Fibroblast of lung (primary cell): ENCODE measurements around the gene GLRX3. TPM values are rescaled to one million over a fixed set of nuclear protein-coding genes. Genes with fewer than 3 reads are reported as not detected.
"Not testable (repeated sequence)": the region's sequence is repeated elsewhere in the genome, so short reads cannot be mapped to it uniquely, and the experiment has no call there.

Source experiments
- DNase-seq, 2 donors: peaks; one replicate each; pipeline versions ENCODE4 v3.0.0 to v3.0.0-alpha.2; 2010; ENCODE audit warnings: low read depth in 2 of 2
- H2AFZ ChIP-seq: 2 replicates; pipeline ENCODE4 v1.5.1; 2012; ENCODE audit warnings: low read length, control low read depth, inconsistent platforms
- H3K27ac ChIP-seq: 2 replicates; pipeline ENCODE4 v1.5.1; 2011; ENCODE audit warnings: low read length, control low read depth; ENCODE audit not compliant: insufficient read depth
- H3K27me3 ChIP-seq: 2 replicates; pipeline ENCODE4 v1.5.1; 2011; ENCODE audit warnings: mild to moderate bottlenecking, low read length; ENCODE audit not compliant: control insufficient read depth, insufficient read depth
- H3K36me3 ChIP-seq: 2 replicates; pipeline ENCODE4 v1.5.1; 2011; ENCODE audit warnings: low read length; ENCODE audit not compliant: control insufficient read depth, insufficient read depth
- H3K4me1 ChIP-seq: 2 replicates; pipeline ENCODE4 v1.5.1; 2011; ENCODE audit warnings: low read length; ENCODE audit not compliant: control insufficient read depth, insufficient read depth; ENCODE audit errors: extremely low read depth
- H3K4me2 ChIP-seq: 2 replicates; pipeline ENCODE4 v1.5.1; 2011; ENCODE audit warnings: low read length, control low read depth; ENCODE audit not compliant: insufficient read depth; ENCODE audit errors: extremely low read depth
- H3K4me3 ChIP-seq, 4 experiments: fragments of 200-600 bp in 1 of 4; sonication (generic) in 1 of 4; replicated peaks in 1 of 4; 2 replicates each; pipeline ENCODE4 v1.5.1; 2011 to 2016; ENCODE audit warnings: low read length in 4 of 4, low read depth in 3 of 4, mild to moderate bottlenecking in 3 of 4, control low read depth in 2 of 4, inconsistent platforms in 1 of 4, mixed read lengths in 1 of 4; ENCODE audit not compliant: insufficient read depth in 1 of 4; ENCODE audit errors: control extremely low read depth in 1 of 4
- H3K79me2 ChIP-seq: 2 replicates; pipeline ENCODE4 v1.5.1; 2012; ENCODE audit warnings: mild to moderate bottlenecking, low read length, inconsistent platforms; ENCODE audit not compliant: control insufficient read depth, insufficient read depth
- H3K9ac ChIP-seq: 2 replicates; pipeline ENCODE4 v1.5.1; 2011; ENCODE audit warnings: mild to moderate bottlenecking, low read length, control low read depth; ENCODE audit not compliant: insufficient read depth
- H3K9me3 ChIP-seq: 2 replicates; pipeline ENCODE4 v1.5.1; 2012; ENCODE audit warnings: low read depth, low read length; ENCODE audit not compliant: control insufficient read depth, insufficient read depth
- H4K20me1 ChIP-seq: 2 replicates; pipeline ENCODE4 v1.5.1; 2011; ENCODE audit warnings: low read length; ENCODE audit not compliant: control insufficient read depth, insufficient read depth; ENCODE audit errors: extremely low read depth
- EZH2 ChIP-seq: IDR thresholded peaks from 2 replicates; pipeline ENCODE4 v1.5.1; 2012; ENCODE audit warnings: low read length, control low read depth, mild to moderate bottlenecking; ENCODE audit errors: missing control alignments
- polyA plus RNA-seq, 2 donors: library from polyadenylated mRNA; depleted of rRNA in 1 of 2; stranded (reverse) in 1 of 2; unstranded in 1 of 2; fragments of >200 nt; gene quantifications; 2 replicates each; pipeline ENCODE4 v1.2.1, GENCODE V29; 2011 to 2012; ENCODE audit warnings: missing spikeins in 1 of 2
- total RNA-seq: library from RNA; depleted of rRNA; stranded (reverse); fragments of >200 nt; gene quantifications from 2 replicates; pipeline ENCODE4 v1.2.1, GENCODE V29; 2014
- TF ChIP-seq, protein P1 (sequence below), 2 donors: IDR thresholded peaks in 1 of 2; conservative IDR thresholded peaks in 1 of 2; 1 replicate in 1 of 2; 2 replicates in 1 of 2; pipeline ENCODE4 v1.5.1; 2011 to 2012; ENCODE audit warnings: low read length in 2 of 2, control low read depth in 1 of 2, inconsistent platforms in 1 of 2, low read depth in 1 of 2, mild to moderate bottlenecking in 1 of 2

Gene GLRX3
- total and polyA plus RNA-seq, 2 donors (not counting 1 experiment from before 2014, with no cell fraction given) = 51.7 to 95.6 TPM

DNA sequence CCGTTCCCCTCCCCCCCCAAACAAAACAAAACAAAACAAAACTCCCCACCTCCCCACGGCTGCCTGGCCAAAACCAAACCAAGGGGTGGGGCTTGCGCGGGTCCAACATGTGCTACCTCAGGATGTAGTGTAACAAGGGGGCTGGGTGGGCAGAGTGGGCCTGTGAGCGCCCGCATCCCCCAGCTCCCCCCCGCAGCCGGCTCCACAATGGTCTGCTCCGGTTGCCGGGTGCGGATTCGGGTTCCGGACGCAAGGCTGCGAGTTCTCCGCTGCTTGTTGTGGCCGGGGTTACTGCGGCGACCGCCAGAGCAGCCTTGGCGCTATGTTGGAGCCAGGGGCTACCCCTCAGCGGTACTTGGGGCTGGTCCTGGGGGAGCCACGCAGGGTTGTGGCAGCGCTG lies 30.5 kb upstream of the GLRX3 start:
- TF ChIP-seq, protein P1, sequence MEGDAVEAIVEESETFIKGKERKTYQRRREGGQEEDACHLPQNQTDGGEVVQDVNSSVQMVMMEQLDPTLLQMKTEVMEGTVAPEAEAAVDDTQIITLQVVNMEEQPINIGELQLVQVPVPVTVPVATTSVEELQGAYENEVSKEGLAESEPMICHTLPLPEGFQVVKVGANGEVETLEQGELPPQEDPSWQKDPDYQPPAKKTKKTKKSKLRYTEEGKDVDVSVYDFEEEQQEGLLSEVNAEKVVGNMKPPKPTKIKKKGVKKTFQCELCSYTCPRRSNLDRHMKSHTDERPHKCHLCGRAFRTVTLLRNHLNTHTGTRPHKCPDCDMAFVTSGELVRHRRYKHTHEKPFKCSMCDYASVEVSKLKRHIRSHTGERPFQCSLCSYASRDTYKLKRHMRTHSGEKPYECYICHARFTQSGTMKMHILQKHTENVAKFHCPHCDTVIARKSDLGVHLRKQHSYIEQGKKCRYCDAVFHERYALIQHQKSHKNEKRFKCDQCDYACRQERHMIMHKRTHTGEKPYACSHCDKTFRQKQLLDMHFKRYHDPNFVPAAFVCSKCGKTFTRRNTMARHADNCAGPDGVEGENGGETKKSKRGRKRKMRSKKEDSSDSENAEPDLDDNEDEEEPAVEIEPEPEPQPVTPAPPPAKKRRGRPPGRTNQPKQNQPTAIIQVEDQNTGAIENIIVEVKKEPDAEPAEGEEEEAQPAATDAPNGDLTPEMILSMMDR (conservative IDR thresholded peaks at IDR 0.05 in 1 of 2, IDR thresholded peaks at IDR 0.05 in 1 of 2; ENCODE audit: low read depth in 1 of 2, low read length in 2 of 2) = no peak
- TF ChIP-seq EZH2 = no peak
- DNase-seq = no peak
- peaks cover 3% of the 10 kb centered on the region for H3K79me2 ChIP-seq
- no peaks in the 10 kb centered on the region for H3K4me1 ChIP-seq
- H3K9ac ChIP-seq = no peak overlapping the region
- H3K9me3 ChIP-seq = no peaks in the 10 kb centered on the region
- H3K27me3 ChIP-seq = no peaks in the 10 kb centered on the region
- H2AFZ ChIP-seq = no peak overlapping the region
- no peak overlapping the region for H3K4me2 ChIP-seq
- no peaks in the 10 kb centered on the region for H3K36me3 ChIP-seq
- H4K20me1 ChIP-seq = no peaks in the 10 kb centered on the region
- no peak overlapping the region for H3K4me3 ChIP-seq
- H3K27ac ChIP-seq = no peak overlapping the region

DNA sequence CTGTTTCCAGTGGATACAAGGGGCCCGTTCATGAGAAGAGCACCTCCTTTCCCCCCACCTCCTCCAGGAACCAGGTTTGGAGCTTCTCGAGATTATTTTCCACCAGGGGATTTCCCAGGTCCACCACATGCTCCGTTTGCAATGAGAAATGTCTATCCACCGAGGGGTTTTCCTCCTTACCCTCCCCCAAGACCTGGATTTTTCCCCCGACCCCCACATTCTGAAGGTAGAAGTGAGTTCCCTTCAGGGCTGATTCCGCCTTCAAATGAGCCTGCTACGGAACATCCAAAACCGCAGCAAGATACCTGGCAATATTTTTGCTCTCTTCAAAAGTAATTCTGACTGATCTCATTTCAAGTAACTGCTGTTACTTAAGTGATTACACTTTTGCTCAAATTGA lies 28.0 kb upstream of the GLRX3 start:
- not testable (repeated sequence) for H3K4me2 ChIP-seq, H3K4me3 ChIP-seq, DNase-seq, H2AFZ ChIP-seq, H3K9ac ChIP-seq, H3K4me1 ChIP-seq, H4K20me1 ChIP-seq, H3K27me3 ChIP-seq, H3K79me2 ChIP-seq, H3K9me3 ChIP-seq, H3K27ac ChIP-seq, H3K36me3 ChIP-seq

DNA sequence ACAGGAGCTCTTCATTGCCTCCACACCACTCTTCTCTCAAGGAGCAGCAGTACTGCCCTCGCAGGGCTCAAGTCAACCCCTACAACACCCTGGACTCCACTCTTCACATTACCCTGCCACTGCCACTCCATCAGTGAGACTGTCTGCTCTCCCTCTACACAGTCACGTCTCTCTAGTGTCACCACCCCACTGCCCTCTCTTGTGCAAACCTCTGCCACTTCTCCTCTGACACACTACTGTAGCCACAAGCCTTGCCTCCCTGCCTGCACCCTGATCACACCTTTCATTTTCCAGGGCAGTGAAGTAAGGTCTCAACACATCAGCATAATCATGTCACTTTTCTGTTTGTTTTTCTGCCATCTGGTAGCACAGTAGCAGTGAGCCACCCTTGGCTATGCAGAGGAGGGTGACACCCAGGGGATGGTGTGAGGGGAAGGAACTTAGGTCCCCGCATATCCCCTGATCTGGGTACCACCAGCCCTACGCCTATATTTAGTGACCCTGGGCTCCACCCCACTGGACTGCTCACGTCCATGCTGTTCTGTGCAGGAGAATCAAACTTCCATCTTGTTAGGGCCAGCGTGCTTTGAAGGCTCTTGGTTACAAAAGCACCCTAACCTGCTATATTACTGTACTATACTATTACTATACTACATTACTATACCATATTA lies 27.1 kb upstream of the GLRX3 start:
- Histone ChIP-seq H3K79me2 (peaks cover 3% of the 10 kb centered on the region), H3K36me3 (no peaks in the 10 kb centered on the region), H3K9me3 (no peaks in the 10 kb centered on the region), H3K4me1 (no peaks in the 10 kb centered on the region), H2AFZ (no peak overlapping the region), H4K20me1 (no peaks in the 10 kb centered on the region), H3K4me2 (peak overlapping the region; percentile 100), H3K4me3 (peak overlapping the region; percentile 62 to 94 (median 84)), H3K9ac (no peak overlapping the region), H3K27me3 (no peaks in the 10 kb centered on the region), H3K27ac (no peak overlapping the region)
- TF ChIP-seq EZH2 = no peak
- TF ChIP-seq, protein P1 (conservative IDR thresholded peaks at IDR 0.05 in 1 of 2, IDR thresholded peaks at IDR 0.05 in 1 of 2; ENCODE audit: low read depth in 1 of 2, low read length in 2 of 2) = no peak
- no peak for DNase-seq
